Stimulated activated naive CD4-positive, alpha-beta T cell (primary cell): ENCODE data around the gene CDC42EP3.

ENCODE experiments used
- DNase-seq, 6 experiments: peaks; one replicate each; lab custom pipeline; 2025; lab: John Stamatoyannopoulos, UW

CDC42EP3 gene

DNA sequence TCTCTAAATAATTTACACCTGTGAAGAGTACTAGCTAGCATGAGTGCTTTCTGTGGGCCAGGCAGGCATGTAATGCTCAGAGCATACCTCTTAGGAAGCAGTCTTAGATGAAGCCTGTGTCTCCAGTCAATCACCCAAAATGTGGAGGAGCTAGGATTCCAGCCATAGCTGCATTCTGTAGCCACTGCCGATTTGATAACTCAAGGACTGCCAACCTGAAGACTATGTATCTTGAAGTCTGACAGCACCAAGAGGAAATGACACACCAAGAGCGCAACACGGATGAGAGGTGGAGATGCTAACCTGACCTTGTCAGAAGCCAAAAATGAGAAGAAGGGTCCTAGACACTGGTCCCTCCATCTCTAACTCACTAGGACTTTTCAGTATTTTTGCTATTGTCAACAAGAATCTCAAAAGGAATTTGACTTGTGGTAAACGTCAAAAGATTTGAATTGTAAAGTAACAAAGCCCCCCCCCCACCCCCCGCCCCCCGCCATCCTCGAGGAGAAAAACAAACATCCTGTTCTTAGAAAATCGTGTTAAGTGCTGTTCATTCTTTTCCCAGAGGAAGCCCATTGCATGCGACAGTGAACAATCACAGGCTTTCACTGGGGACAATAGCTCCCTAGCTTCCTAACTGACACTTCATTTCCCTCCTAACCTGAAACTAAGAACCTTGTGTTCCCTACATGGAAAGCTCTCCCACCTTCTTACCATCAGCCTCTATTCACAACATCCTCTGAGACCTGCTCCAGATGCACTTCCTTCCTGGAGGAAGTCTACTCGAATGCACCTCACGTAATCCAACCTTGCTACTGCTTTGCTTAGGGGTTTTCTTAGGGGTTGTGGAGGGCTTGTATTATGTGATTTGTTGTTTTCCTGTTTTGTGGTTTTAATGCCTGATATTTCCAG lies 14.7 kb downstream of the CDC42EP3 start:
- DNase-seq, result peak in 1 of 6 experiments; percentile 9

GRCh38 chr2:37654932-37655841 lies 16.3 kb downstream of the CDC42EP3 start:
- peak in 1 of 6 experiments; percentile 7 for DNase-seq

DNA sequence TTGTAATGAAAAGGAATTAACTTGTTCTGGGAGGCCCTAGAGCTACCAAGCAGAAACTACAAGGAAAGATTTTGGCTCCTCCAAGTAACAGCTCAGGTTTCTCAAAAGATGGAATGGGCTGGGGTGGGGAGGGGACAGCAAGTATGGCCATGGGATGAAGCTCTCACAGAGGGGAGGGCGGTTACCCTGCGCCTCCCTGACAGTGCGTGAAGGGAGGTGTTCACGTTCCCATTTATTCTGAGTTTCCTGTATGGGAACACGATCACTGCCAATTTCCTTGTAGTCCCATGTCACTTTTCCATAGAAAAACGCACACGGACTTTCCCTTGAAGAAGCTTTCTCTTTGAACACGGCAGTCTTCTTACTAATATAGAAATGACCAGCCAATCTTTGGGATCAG lies 17.0 kb downstream of the CDC42EP3 start:
- DNase-seq, result no peak

GRCh38 chr2:37653805-37654378 lies 17.6 kb downstream of the CDC42EP3 start:
- DNase-seq, result no peak

GRCh38 chr2:37653093-37653492 lies 18.3 kb downstream of the CDC42EP3 start:
- no peak for DNase-seq

DNA sequence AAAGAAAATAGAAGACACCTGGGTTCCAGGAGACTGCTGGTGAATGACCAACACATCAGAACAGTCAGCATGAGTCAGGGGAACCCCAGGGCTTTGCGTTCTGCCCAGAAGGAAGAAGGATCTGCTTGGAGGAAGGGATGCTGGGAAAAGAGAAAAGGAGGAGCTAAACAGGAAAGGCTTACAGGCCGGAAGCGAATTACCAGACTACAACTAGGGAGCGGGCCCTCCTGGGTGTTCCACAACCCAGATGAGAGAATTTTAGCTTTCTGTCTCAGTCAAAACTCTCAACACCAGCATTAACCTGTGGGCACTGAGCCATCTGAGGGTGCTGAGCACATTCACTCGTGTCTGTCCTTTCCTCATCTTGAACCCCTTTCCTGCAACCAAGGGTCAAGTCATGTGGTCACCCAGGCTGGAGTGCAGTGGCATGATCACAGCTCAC lies 19.2 kb downstream of the CDC42EP3 start:
- no peak for DNase-seq

DNA sequence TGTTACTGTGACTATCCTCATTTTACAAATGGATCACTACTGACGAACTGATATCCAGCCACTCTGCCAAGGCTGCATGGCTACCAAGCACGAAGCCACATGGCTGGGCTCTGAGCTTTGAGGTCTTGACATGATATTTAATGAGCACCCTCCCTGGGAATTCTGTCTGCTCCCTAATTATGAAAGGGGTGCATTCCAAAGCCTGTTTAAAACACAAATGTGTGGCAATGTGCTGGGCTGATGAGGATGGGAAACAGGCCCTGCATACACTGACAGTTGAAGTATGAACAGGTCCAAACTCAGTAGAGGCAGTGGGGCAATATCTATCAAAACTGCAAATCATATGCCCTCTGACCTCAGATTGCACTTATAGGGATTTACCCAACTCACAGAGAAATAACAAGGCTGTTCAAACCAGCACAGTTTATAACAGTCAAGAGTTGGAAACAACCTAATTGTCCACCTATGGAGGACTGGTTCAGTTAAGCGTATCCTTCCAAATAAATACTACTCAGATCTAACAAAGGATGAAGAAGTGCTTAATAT lies 20.8 kb downstream of the CDC42EP3 start:
- DNase-seq, result no peak

DNA sequence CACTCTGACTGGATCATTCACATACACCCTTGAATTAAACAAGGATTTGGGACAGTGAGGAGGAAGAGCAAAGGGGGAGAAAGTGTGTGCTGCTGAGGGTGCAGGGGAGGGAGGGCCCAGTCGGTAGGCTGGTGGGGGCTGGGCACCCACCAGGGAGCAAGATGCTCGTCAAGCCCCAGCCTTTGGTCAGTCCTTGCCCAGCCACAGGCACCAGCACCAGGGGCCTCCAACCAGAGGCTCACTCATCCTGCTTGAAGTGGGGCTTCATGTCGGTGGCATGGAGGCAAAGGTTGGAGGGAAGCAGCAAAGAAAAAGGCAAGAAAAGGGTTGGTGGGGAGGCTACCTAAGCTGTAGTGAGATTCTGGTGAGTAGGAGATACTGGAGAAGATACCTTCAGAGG lies 21.9 kb downstream of the CDC42EP3 start:
- no peak for DNase-seq

- no peak for DNase-seq
Measured at GRCh38 chr2:37648331-37649011, 23.0 kb downstream of the CDC42EP3 start.

DNA sequence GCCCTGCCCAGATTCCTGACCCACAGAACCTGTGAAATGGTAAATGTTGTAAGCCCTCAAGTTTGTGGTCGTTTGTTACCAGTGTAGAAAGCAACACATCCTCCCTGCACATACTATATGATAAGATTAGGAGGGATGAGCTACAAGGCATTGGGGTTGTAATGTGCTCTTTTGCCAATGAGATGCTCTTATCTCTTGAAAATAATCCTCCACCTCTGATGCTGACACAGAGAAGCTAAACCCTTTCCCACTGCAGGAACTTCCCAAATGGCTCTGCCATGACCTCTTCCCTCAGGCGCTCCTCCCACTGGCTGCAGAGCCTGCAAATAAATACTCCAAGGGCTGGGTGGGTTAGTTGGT lies 23.5 kb downstream of the CDC42EP3 start:
- no peak for DNase-seq

DNA sequence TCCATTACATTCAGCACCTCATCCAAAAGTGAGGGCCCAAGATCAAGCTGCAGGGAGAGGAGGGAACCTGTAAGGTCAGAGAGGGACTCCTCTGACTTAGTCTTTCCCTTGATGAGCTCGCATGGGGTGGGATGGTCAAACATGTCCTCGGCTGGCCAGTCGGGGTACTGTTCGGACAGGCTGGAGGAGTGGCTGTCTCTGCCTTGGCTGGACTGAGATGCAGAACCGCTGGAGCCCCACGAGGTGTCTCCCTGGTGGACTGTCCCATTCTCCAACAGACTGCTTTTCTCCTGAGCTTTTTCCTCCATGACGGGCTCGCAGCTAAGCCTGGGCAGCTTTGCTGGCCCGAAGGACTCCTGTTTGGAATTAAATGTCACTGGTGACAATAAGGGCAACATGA lies 25.6 kb downstream of the CDC42EP3 start:
- no peak for DNase-seq

- DNase-seq, result peak in 1 of 6 experiments; percentile 10
Measured at GRCh38 chr2:37645362-37645761, 26.1 kb downstream of the CDC42EP3 start.

GRCh38 chr2:37644191-37644590 lies 27.3 kb downstream of the CDC42EP3 start:
- DNase-seq, result no peak

DNA sequence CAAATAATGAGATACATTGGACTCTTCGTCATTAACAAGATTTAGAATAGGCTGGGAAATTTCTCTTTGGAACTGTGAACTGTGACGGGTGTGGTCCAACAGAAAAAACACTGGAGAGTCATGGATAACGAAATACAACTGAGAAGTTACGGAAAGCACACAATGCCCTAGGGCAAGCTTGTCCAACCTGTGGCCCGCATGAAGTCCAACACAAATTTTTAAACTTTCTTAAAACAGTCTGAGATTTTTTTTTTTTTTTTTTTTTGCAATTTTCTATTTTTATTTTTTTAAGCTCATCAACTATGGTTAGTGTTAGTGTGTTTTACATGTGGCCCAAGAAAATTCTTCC lies 27.7 kb downstream of the CDC42EP3 start:
- DNase-seq, result no peak

DNA sequence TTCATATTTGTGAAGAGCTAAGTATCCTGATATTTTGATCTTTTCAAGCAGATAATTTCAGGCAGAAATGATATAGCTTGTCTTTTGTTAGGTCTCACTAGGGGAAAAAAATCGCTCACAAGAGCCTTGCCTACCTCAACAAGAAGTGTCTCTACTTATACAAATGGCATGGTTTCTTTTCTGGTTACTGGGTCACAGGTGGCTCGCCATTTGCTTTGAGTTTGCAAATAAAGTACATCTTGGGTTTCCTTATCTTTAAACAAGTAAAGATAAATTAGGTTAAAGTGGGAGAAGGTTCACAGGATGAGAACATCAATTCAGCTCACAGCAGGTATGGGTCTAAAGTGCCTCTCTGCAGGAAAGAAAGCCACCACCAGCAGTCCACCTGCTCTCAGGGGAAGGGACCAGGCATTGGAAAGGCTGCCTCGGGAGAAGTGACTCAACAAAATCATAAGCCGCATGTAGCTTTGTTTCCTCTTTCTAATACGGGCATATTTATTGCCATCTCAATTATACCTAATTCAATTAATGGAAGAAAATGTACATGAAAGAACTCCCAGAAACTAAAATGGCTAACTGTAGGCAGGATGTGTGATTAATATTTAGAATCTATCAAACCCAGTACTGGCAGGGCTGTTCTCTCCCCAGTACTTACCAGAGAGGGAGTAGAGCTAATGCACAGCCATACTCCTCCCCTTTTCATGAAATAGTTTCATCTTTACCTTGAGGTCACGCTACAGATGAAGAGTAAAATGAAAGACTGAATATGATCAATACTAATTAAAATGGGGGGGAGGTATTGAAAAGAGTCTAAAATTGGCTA lies 28.3 kb downstream of the CDC42EP3 start:
- no peak for DNase-seq

- DNase-seq, result no peak
Measured at GRCh38 chr2:37641582-37642171, 29.8 kb downstream of the CDC42EP3 start.

- DNase-seq, result no peak
Measured at GRCh38 chr2:37639631-37640030, 31.8 kb downstream of the CDC42EP3 start.

- no peak for DNase-seq
Measured at GRCh38 chr2:37638973-37639372, 32.5 kb downstream of the CDC42EP3 start.

- DNase-seq, result no peak
Measured at GRCh38 chr2:37637985-37638384, 33.5 kb downstream of the CDC42EP3 start.

DNA sequence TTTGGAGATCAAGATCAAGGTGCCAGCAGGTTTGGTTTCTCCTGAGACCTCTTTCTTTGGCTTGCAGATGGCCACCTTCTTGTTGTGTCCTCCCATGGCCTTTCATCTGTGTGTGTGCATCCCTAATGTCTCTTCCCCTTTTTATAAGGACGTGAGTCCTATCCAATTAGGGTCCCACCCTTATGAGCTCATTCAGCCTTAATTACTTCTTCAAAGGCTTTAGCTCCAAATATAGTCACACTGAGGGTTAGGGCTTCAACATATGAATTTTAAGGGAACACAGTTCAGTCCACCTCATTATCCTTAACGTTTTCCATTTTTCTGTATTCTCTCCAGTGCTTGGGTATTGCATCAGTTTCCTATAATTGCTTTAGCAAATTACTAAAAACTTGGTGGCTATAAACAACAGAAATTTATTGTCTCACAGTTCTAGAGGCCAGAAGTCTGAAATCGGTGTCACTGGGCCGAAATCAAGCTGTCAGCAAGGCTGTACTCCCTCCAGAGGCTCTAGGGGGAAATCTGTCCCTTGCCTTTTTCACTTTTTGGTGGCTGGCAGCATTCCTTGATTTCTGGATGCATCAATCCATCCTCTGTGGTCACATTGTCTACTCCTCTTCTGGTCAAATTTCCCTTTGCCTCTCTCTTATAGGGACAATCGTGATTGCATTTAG lies 34.1 kb downstream of the CDC42EP3 start:
- no peak for DNase-seq
